Measurements from ENCODE around the gene SEL1L.

Gene SEL1L

DNA sequence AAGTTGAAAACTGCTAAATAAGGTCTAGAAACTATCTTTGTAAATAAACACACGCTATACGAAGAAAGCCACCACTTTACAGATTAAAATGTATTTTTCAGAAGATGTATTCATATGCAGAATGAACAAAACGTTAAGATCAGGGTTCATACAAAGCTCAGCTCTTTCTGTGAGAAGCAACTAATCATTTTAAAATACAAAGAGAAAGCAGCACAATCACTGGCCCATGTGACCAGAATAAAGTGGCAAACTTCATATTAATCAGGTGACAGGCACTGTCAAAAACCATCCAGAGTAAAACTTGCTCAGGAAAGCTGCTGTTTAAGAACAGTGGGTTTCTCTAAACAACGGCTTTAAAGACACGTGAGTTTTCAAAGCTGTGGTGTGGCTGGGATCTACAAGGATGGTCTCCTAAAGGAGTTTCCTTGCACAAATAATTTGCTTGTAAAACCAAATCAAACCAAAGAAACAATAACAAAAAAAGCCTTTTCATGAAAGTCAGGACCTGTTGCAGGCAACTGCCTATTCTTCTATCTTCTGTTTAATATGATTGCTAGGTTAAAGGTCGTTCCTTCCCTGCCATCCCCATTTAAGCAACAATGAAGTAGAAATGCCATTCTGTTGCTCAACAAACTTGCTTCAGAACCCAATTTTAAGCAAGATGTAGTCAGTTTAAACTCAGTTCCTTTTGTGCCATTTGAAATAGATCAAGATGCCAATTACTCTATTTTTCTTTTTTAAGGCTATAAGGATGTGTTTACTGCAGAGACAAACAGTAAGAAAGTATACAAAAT is 22.3 kb downstream of the SEL1L start:
- no peak for ATAC-seq
- DNase-seq = no peak
- no peaks in the 10 kb centered on the region for H3K27me3 Mint-ChIP-seq
- peaks cover 30% of the 10 kb centered on the region for H3K4me1 Mint-ChIP-seq
- no peaks in the 10 kb centered on the region for H3K9me3 Mint-ChIP-seq
- no peak overlapping the region for H3K27ac Mint-ChIP-seq
- H3K4me3 Mint-ChIP-seq = no peak overlapping the region

DNA sequence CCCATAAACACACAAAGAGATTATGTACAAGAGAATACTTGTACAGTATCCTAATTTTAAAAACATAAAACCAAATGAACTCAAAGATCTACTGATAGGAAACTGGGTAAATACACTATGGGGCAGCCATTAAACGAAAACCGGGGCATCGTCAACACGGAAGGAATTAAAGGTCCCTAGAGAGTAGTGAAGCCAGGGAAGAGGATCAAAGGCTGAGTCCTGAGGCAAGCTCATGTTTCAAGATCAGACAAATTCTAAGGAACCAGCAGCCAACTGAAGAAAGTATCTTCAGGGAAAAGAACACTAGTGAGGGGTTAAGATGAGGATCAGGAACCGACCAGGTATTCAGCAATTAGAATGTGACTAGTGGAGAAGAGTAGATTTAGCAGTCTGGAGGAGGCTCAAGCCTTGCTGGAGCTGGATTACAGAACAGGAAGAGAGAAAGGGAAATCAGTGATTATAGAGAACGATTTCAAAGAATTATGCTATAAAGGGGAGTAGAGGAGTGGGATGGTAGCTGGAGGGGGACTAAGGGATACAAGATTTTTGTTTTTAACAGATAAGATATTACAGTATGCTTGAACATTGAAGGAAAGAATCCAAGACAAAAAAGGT is 23.7 kb downstream of the SEL1L start:
- Mint-ChIP-seq H3K27me3 (no peaks in the 10 kb centered on the region), H3K9me3 (no peaks in the 10 kb centered on the region), H3K4me3 (no peak overlapping the region), H3K27ac (peak overlapping the region; percentile 22 to 47), H3K4me1 (peaks cover 30% of the 10 kb centered on the region)
- ATAC-seq (no peak), DNase-seq (no peak)

DNA sequence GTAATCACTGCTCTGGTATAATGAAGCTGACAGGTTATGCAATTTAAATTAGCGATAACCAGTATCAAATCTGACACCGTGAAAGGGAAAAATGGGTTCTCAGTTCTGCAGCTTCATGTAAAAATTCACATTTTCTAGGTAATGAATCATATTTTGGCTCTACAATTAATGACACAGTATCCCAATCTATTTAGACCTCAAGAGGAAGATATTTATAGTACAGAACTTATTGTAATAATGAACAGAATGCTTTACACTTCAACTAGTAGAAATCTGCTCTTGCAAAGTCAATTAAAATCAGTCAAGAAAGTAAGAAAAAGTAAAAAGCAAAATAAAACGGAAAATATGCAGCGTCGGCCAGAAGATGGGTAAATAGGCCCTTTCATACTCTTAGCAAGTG is 24.3 kb downstream of the SEL1L start:
- Mint-ChIP-seq H3K27ac (peak overlapping the region in 1 of 2 donors; percentile 3), H3K4me3 (no peak overlapping the region), H3K27me3 (no peaks in the 10 kb centered on the region), H3K9me3 (no peaks in the 10 kb centered on the region), H3K4me1 (peaks cover 30% of the 10 kb centered on the region)
- DNase-seq = no peak
- no peak for ATAC-seq

DNA sequence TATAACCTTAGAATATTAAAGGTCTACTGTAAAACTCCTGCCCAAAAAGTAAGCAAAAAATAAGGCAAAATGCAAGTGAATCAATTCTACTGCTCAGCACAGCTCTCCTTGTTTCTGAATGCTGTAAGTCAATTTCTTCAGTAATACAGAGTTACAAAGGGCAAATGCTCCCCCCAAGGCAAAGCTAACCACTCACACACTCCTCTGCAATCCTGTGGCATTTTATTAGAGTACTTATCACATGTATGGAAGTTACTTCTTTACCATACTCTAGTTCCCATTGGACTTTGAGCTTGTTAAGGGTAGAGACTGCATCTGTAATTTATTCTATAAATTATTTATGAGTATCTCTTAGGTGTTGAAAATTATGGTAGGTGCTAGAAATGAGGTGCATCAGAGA is 27.2 kb downstream of the SEL1L start:
- Mint-ChIP-seq H3K4me3 (no peak overlapping the region), H3K27ac (no peak overlapping the region), H3K27me3 (no peaks in the 10 kb centered on the region), H3K4me1 (peaks cover 16% of the 10 kb centered on the region), H3K9me3 (no peaks in the 10 kb centered on the region)
- DNase-seq (no peak), ATAC-seq (no peak)

DNA sequence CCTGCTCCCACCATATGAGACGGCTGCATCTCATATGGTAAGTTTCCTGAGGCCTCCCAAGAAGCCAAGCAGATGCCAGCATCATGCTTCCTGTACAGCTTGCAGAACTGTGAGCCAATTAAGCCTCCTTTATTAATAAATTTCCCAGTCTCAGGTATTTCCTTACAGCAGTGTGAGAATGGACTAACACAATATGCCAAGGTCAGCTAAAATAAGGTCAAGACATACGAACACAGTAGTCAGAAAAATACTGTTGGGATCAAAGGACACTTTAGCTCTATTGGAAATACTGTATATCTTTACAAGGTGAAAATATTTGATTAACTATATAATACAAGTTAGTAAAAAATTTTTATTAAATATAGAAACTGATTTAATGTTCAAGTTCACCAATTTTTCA is 28.8 kb downstream of the SEL1L start:
- ATAC-seq (no peak), DNase-seq (no peak)
- Mint-ChIP-seq H3K27me3 (no peaks in the 10 kb centered on the region), H3K4me3 (no peak overlapping the region), H3K4me1 (peaks cover 15% of the 10 kb centered on the region), H3K9me3 (no peaks in the 10 kb centered on the region), H3K27ac (no peak overlapping the region)

DNA sequence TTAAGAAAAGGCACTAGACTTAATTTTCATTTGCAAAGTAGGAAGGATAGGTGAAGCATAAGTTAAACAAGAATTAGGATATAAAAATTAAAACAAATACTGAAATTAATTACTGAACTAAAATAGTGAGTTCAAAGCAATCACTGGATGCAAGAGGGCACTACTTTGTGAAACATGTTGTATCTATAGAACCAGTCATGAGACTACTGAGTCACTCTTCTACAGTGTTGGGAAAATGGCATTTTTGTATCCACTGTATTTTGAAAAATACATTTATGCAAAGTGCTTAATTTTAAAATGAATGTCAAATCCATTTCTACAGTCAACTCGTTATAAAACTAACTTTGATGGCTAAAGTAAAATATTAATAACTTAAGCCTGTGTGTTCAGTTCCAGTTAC is 47.9 kb downstream of the SEL1L start:
- Mint-ChIP-seq H3K4me3 (no peak overlapping the region), H3K9me3 (no peaks in the 10 kb centered on the region), H3K27ac (no peak overlapping the region), H3K27me3 (no peaks in the 10 kb centered on the region), H3K4me1 (peaks cover 6% of the 10 kb centered on the region)
- no peak for ATAC-seq
- no peak for DNase-seq

DNA sequence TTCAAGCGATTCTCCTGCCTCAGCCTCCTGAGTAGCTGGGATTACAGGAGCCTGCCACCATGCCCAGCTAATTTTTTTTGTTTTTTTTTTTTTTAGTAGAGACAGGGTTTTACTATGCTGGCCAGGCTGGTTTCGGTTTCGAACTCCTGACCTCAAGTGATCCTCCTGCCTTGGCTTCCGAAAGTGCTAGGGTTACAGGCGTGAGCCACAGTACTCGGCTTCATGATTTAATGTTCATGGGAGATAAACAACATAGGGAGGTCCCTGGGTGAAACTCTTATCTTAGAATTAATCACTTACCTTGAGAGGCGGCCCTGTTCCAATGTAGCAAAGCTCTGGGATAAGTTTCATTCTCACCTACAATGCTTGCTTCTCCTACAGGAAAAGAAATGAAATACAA is 48.3 kb downstream of the SEL1L start:
- Mint-ChIP-seq H3K9me3 (no peaks in the 10 kb centered on the region), H3K4me1 (peaks cover 6% of the 10 kb centered on the region), H3K27ac (no peak overlapping the region), H3K27me3 (no peaks in the 10 kb centered on the region), H3K4me3 (no peak overlapping the region)
- DNase-seq = no peak
- ATAC-seq = peak; percentile 75

DNA sequence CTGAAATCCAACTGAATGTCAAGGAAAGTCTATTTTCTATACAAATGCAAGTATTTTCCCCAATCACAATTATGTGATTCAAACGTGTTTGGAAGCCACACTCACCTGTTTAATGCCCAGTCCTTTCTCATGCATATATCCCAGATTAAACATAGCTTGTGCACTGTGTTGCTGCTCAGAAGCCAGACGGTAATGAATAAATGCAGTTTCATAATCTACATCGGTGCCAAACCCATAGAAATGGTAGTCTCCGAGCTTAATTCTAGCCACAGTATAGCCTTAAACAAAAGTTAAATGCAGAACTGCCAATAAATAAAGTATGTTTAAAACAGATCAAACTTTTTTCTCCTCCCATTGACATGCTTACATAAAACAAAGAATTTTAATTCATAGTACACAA is 49.5 kb downstream of the SEL1L start:
- Mint-ChIP-seq H3K27ac (no peak overlapping the region), H3K4me3 (no peak overlapping the region), H3K9me3 (no peaks in the 10 kb centered on the region), H3K27me3 (no peaks in the 10 kb centered on the region), H3K4me1 (peaks cover 9% of the 10 kb centered on the region)
- ATAC-seq (no peak), DNase-seq (no peak)

DNA sequence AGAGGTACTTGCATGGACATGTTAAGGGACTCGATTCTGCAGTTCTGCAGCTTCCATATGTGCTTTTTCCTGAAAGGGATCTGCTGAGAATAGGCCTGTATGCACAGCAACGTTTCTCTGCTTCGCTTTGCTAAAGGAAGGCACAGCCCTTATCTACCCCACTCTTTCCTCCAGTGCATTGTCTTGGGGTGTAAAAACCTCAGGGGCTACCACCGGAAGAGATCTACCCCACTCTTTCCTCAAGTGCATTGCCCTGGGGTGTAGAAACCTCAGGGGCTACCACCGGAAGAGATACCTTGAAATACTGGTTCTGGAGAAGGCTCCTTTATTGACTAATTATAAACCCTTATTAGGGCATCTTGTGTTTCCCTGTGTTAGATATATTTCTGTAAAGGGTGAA is 52.9 kb downstream of the SEL1L start:
- H3K27ac Mint-ChIP-seq = no peak overlapping the region
- no peaks in the 10 kb centered on the region for H3K27me3 Mint-ChIP-seq
- H3K4me1 Mint-ChIP-seq = peaks cover 18% of the 10 kb centered on the region
- ATAC-seq = no peak
- no peak overlapping the region for H3K4me3 Mint-ChIP-seq
- no peak for DNase-seq
- H3K9me3 Mint-ChIP-seq = no peaks in the 10 kb centered on the region

DNA sequence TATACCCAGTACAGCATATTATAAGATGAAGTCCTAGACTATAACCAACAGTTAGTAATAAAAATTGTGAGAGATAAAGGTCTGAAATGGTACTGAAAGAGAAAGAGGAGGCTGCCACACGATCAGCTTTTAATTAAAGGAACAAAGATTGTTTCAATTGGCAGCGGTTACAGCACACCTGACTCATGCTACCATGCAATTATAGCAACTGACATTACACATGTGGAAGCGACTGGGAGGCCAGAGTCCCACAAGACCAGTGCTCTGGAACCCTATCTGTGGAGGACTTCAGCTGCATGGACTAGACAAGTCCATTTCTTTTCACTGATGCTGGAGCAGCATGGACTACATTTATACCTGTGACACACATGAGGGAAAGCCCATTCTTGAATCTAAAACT is 55.2 kb downstream of the SEL1L start:
- Mint-ChIP-seq H3K4me1 (peaks cover 32% of the 10 kb centered on the region), H3K27ac (no peak overlapping the region), H3K27me3 (no peaks in the 10 kb centered on the region), H3K4me3 (no peak overlapping the region), H3K9me3 (no peaks in the 10 kb centered on the region)
- ATAC-seq (no peak), DNase-seq (no peak)

DNA sequence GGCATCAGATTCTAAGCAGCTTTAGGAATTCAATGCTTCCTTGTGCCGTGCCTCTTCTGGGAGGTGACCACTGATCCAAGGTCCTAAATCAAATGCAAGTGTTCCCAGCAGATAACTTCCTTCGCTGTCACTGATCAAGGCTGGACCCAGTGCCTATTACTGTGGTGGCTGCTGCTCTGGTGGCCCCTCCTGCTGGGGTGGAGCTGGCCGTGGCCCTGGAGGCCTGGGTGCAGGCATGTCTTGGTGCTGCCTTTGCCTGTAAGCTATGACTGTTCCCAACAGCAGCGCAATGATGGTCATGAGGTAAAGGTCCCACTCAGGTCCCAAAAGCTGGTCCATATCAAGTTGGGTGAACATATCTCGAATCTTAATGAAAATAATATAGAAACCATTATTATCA is 56.8 kb downstream of the SEL1L start:
- ATAC-seq = no peak
- Mint-ChIP-seq H3K27me3 (no peaks in the 10 kb centered on the region), H3K27ac (no peak overlapping the region), H3K9me3 (no peaks in the 10 kb centered on the region), H3K4me3 (no peak overlapping the region), H3K4me1 (peaks cover 48% of the 10 kb centered on the region)
- no peak for DNase-seq

DNA sequence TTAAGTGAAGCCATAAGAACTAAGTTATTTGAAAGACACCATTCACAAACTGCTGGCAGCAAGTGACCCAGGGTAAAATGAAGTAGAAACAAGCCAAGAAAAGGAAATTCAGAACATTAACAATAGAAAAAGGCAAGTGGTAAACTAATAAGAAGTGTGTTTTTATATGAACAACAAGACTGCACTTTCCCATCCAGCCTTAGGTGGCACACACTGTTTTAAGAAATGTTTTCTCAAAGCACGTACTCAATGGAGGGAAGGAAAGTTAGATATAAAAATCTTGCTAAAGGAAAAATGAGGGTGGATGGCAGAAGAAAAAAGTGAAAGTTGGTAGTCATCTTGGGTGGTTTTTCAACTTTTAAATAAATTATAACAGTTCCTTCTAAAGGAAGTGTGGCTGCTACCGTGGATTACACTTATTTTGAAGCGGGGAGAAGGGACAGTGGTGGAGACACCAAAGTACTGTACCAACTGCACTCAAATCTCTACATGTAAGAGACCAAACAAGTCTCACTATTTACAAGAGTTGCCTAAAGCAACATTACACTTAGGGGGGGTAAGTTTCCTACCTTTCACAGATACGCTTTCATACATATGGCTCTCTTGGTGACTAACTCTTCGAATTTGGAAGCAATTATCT is 58.8 kb downstream of the SEL1L start:
- peak overlapping the region; percentile 71 to 72 for H3K4me3 Mint-ChIP-seq
- H3K27me3 Mint-ChIP-seq = no peaks in the 10 kb centered on the region
- H3K9me3 Mint-ChIP-seq = no peaks in the 10 kb centered on the region
- no peak for ATAC-seq
- H3K4me1 Mint-ChIP-seq = peaks cover 68% of the 10 kb centered on the region
- peak overlapping the region; percentile 84 to 88 for H3K27ac Mint-ChIP-seq
- no peak for DNase-seq

DNA sequence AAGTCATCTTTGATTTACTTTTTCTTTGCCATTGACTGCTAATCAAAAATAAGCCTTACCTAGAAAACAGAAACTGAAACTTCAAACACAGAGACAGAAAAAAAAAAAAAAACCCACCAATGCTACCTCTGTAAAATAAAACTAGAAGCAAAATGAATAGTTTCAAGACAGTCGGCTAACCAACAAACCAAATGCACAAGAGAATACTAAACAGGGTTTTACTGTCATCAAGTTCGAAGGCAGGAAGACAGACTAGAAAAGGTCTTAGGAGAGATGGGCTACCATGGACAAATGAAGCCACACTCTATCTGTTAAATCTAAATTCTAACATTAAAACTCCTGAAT is 59.5 kb downstream of the SEL1L start:
- peak overlapping the region; percentile 71 to 72 for H3K4me3 Mint-ChIP-seq
- H3K27ac Mint-ChIP-seq = peak overlapping the region; percentile 55 to 88
- DNase-seq = no peak
- H3K4me1 Mint-ChIP-seq = peaks cover 70% of the 10 kb centered on the region
- ATAC-seq = peak; percentile 76
- no peaks in the 10 kb centered on the region for H3K27me3 Mint-ChIP-seq
- H3K9me3 Mint-ChIP-seq = no peaks in the 10 kb centered on the region

DNA sequence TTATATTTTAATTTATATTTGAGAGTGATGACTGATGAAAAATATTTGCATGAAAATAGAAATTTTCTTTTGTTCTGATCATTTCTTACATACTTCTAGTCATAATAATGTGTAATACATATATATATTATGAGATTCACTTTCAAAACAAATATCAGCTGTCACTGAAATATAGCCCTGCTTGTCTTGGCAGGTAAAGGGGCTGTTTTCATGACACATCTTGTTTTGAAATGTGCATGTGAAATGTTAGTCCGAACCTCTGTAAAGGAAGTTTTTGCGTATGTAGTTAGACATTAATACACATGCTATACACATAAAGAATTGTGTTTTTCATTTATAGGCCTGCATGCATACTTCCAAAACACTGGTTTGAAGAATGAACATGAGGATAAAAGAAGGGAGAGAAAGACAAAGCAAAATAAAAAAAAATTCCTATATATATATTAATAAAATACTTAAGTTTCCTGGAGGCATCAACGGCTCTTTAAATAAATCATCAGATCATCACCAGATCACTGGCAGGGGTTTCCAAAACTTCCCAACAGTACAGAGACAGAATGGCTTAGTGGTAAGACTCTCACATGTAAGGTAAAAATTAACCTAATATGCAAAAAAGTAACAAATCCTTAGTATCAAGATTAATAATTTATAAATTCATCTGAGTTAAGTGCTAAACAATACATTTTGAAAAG is 60.1 kb downstream of the SEL1L start:
- no peak for DNase-seq
- peak overlapping the region; percentile 71 to 72 for H3K4me3 Mint-ChIP-seq

DNA sequence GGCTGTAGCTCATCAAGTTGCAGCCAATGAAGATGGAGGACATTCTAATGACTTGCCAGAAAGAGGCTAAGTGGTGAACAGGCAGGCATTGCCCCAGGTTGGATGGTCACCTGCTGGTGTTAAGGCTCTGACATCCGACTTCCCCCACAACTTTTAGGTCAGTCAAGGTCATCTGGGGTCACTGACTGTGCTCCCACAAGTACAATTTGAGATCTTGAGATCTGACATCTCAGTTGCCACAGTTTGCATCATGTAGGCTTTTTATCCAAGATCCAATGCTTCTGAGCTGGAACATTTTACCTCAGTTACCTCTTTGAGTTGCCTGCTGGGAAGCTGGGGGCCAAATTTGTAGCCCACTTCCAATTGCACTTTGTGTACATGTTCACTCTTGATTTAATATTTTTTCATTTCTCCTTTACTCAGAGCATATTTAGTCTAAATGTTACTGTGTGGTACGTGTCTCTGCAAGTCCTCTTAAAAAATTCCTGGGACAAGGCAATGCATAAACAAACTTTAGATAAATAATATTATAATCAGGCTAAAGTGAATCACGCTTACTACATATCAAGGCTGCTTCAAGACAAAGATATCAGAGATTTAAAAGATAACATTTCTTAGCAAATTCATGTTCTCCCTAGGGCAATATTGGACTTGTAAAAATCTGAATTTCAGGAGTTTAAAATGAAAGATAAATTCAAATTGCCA is 61.4 kb downstream of the SEL1L start:
- H3K27ac Mint-ChIP-seq = no peak overlapping the region
- no peaks in the 10 kb centered on the region for H3K27me3 Mint-ChIP-seq
- no peaks in the 10 kb centered on the region for H3K9me3 Mint-ChIP-seq
- H3K4me3 Mint-ChIP-seq = no peak overlapping the region
- no peak for DNase-seq
- H3K4me1 Mint-ChIP-seq = peaks cover 62% of the 10 kb centered on the region
- no peak for ATAC-seq

More for the DNA sequence above, 60.1 kb downstream of the SEL1L start:
- Mint-ChIP-seq H3K27ac (peak overlapping the region in 1 of 2 donors; percentile 55), H3K9me3 (no peaks in the 10 kb centered on the region), H3K27me3 (no peaks in the 10 kb centered on the region), H3K4me1 (peaks cover 65% of the 10 kb centered on the region)
- no peak for ATAC-seq

Data from stimulated activated naive CD8-positive, alpha-beta T cell treated with anti-CD3 and anti-CD28 coated beads, Interleukin-15, amount 100 ng/mL, for 72 hours (primary cell).